K562 (cell line): ENCODE measurements around the gene PRR7. TPM values are rescaled to one million over a fixed set of nuclear protein-coding genes. Genes with fewer than 3 reads are reported as not detected.
A peak's percentile ranks its signal among the peaks of the same experiment; 100 is the strongest.

ENCODE experiments used
- ASH1L ChIP-seq: fragments of 450-650 bp; IDR thresholded peaks from 2 replicates; pipeline ENCODE4 v1.6.1; 2018; ENCODE audit warnings: borderline replicate concordance, mild to moderate bottlenecking, low read depth; ENCODE audit not compliant: partially characterized antibody
- ATF3 ChIP-seq, 2 experiments: fragments of 450-650 bp in 1 of 2; sonication (generic) in 1 of 2; formaldehyde crosslinking in 1 of 2; IDR thresholded peaks in 1 of 2; conservative IDR thresholded peaks in 1 of 2; 2 replicates each; pipeline versions ENCODE4 v1.6.1 to v1.8.1; 2016 to 2023; ENCODE audit warnings: mild to moderate bottlenecking in 2 of 2, moderate library complexity in 2 of 2, inconsistent platforms in 1 of 2, missing genetic modification reagents in 1 of 2
- CC2D1A ChIP-seq: fragments of 450-650 bp; IDR thresholded peaks from 2 replicates; pipeline ENCODE4 v1.6.1; 2017; ENCODE audit warnings: mild to moderate bottlenecking
- DPF2 ChIP-seq: fragments of 450-650 bp; IDR thresholded peaks from 2 replicates; pipeline ENCODE4 v1.6.1; 2016
- E2F1 ChIP-seq: sonication (generic); formaldehyde crosslinking; IDR thresholded peaks from 2 replicates; pipeline ENCODE4 v1.8.1; 2023; ENCODE audit warnings: mild to moderate bottlenecking, missing genetic modification reagents, moderate library complexity
- EP400 ChIP-seq: fragments of 450-650 bp; IDR thresholded peaks from 2 replicates; pipeline ENCODE4 v1.6.1; 2017; ENCODE audit warnings: antibody characterized with exemption, mild to moderate bottlenecking, moderate library complexity
- FOXP1 ChIP-seq: sonication (generic); formaldehyde crosslinking; IDR thresholded peaks from 2 replicates; pipeline ENCODE4 v1.8.0; 2022; ENCODE audit warnings: mild to moderate bottlenecking, missing genetic modification reagents
- GTF2A2 ChIP-seq: IDR thresholded peaks from 2 replicates; pipeline ENCODE4 v1.6.1; 2016; ENCODE audit warnings: mild to moderate bottlenecking, missing genetic modification characterization, missing compliant biosample characterization
- GTF2B ChIP-seq: IDR thresholded peaks from 2 replicates; pipeline ENCODE4 v1.6.1; 2011; ENCODE audit not compliant: insufficient read length; ENCODE audit errors: extremely low read depth
- KDM1A ChIP-seq, 2 experiments: fragments of 450-650 bp; IDR thresholded peaks; 2 replicates each; pipeline ENCODE4 v1.6.1; 2016; ENCODE audit warnings: mild to moderate bottlenecking in 2 of 2
- KLF13 ChIP-seq: fragments of 450-650 bp; IDR thresholded peaks from 2 replicates; pipeline ENCODE4 v1.6.1; 2016; ENCODE audit warnings: missing genetic modification characterization, low read depth, mild to moderate bottlenecking, missing compliant biosample characterization, moderate library complexity, borderline replicate concordance
- MECOM ChIP-seq: fragments of 250-450 bp; sonication (Bioruptor Pico); IDR thresholded peaks from 2 replicates; pipeline ENCODE4 v1.8.0; 2022; ENCODE audit warnings: inconsistent platforms
- MLX ChIP-seq, 2 experiments: fragments of 450-650 bp in 1 of 2; sonication (generic) in 1 of 2; formaldehyde crosslinking; conservative IDR thresholded peaks; 2 replicates each; pipeline versions ENCODE4 v1.4.0 to v1.8.1; 2020 to 2022; ENCODE audit warnings: mild to moderate bottlenecking in 1 of 2, missing genetic modification reagents in 1 of 2
- NR3C1 ChIP-seq: sonication (generic); formaldehyde crosslinking; IDR thresholded peaks from 2 replicates; pipeline ENCODE4 v1.8.1; 2022; ENCODE audit warnings: missing genetic modification reagents
- SMARCA5 ChIP-seq: fragments of 450-650 bp; IDR thresholded peaks from 2 replicates; pipeline ENCODE4 v1.6.1; 2016
- SRF ChIP-seq, 2 experiments: fragments of 250-450, 450-650 bp in 1 of 2; sonication (Bioruptor Pico) in 1 of 2; sonication (generic) in 1 of 2; formaldehyde crosslinking; IDR thresholded peaks; 2 replicates each; pipeline versions ENCODE4 v1.5.0 to v1.5.1; 2020 to 2022; ENCODE audit warnings: mild to moderate bottlenecking in 1 of 2, missing genetic modification reagents in 1 of 2
- ZBTB5 ChIP-seq: fragments of 450-650 bp; IDR thresholded peaks from 2 replicates; pipeline ENCODE4 v1.6.1; 2017; ENCODE audit warnings: antibody characterized with exemption
- ZC3H11A ChIP-seq: IDR thresholded peaks from 2 replicates; pipeline ENCODE4 v1.6.1; 2012; ENCODE audit warnings: low read depth, low read length, improper control_type of control experiment
- ZNF280A ChIP-seq: fragments of 450-650 bp; IDR thresholded peaks from 2 replicates; pipeline ENCODE4 v1.6.1; 2018; ENCODE audit warnings: mild to moderate bottlenecking, low read depth; ENCODE audit not compliant: partially characterized antibody
- ZNF324 ChIP-seq: fragments of 250-450 bp; sonication (Bioruptor Pico); IDR thresholded peaks from 2 replicates; pipeline ENCODE4 v1.4.0; 2020; ENCODE audit warnings: mild to moderate bottlenecking
- ZSCAN29 ChIP-seq: fragments of 450-650 bp; IDR thresholded peaks from 2 replicates; pipeline ENCODE4 v1.6.1; 2017
- polyA plus RNA-seq, 8 experiments: library from polyadenylated mRNA; depleted of rRNA in 4 of 8; stranded (reverse) in 5 of 8; unstranded in 3 of 8; fragments of >200 nt; fragmentation: Nextera tagmentation in 2 of 8; fragmentation: Illumina TruSeq in 1 of 8; extraction: Ambion mirVana in 2 of 8; extraction: Trizol in 1 of 8; gene quantifications; 2 replicates each; pipeline versions ENCODE4 v1.2.1 to v1.2.3, GENCODE V29; 2011 to 2014; ENCODE audit warnings: inconsistent platforms in 1 of 8, missing spikeins in 1 of 8
- total RNA-seq, 7 experiments: library from RNA; depleted of rRNA in 6 of 7; stranded (reverse); fragments of >200 nt in 6 of 7; fragmentation: Illumina TruSeq in 2 of 7; extraction: Trizol in 2 of 7; gene quantifications; 2 replicates each; pipeline versions ENCODE4 v1.2.1 to v1.2.3, GENCODE V29; 2011 to 2021; ENCODE audit warnings: low replicate concordance in 1 of 7

Gene PRR7
- total and polyA plus RNA-seq, 9 of the 15 experiments (the other 6 are each of a cell fraction or from before 2014, with no cell fraction given), result 0.80 to 11.3 (median 10.4) TPM; not detected in 4

- TF ChIP-seq ATF3 (IDR thresholded peaks at IDR 0.05), result peak; percentile 84
- no peak for TF ChIP-seq ATF3 (CRISPR knock-in tag; conservative IDR thresholded peaks at IDR 0.05)
- TF ChIP-seq FOXP1 (CRISPR knock-in tag), result no peak
- no peak for TF ChIP-seq ZBTB5
- no peak for TF ChIP-seq SRF (CRISPR knock-in tag; IDR thresholded peaks at IDR 0.05)
- TF ChIP-seq CC2D1A, result no peak
- no peak for TF ChIP-seq ZNF280A
- TF ChIP-seq E2F1, result no peak
- no peak for TF ChIP-seq EP400
- TF ChIP-seq MECOM (CRISPR knock-in tag), result no peak
- no peak for TF ChIP-seq ASH1L
- TF ChIP-seq ZC3H11A, result no peak
- TF ChIP-seq ZSCAN29, result no peak
- TF ChIP-seq KDM1A (IDR thresholded peaks at IDR 0.05), result peak; percentile 20 to 87; a peak in 3 of 4 replicates
- TF ChIP-seq KLF13 (tag), result no peak
- no peak for TF ChIP-seq NR3C1 (CRISPR knock-in tag)
- TF ChIP-seq MLX (CRISPR knock-in tag; conservative IDR thresholded peaks at IDR 0.05), result no peak
- TF ChIP-seq GTF2A2, result no peak
- no peak for TF ChIP-seq GTF2B
- no peak; the same call in 1 of the 2 replicates for TF ChIP-seq SMARCA5
- no peak for TF ChIP-seq ZNF324 (CRISPR knock-in tag)
- peak; percentile 79 for TF ChIP-seq DPF2
Observed at GRCh38 chr5:177494346-177495195, 48.0 kb downstream of the PRR7 start (continued).
